MCF 10A (cell line): ENCODE data around the gene B4GALT1. TPM values are rescaled to one million over a fixed set of nuclear protein-coding genes. Genes with fewer than 3 reads are reported as not detected.
A peak's percentile ranks its signal among the peaks of the same experiment; 100 is the strongest.

Source experiments
- BruUV-seq: library from RNA; stranded (reverse); fragments of 400-500 nt; replicated peaks from 2 replicates; lab custom pipeline; 2021; lab: Mats Ljungman, UMichigan
- CTCF ChIA-PET: fragments of 300-600 bp; sonication (Branson Sonifier 250); formaldehyde crosslinking; extraction: SDS; loops from one replicate; lab custom pipeline; 2021; ENCODE audit warnings: antibody characterized with exemption, inconsistent platforms; lab: Yijun Ruan, JAX
- POLR2A ChIA-PET: fragments of 300-600, 350-650 bp; sonication (Branson Sonifier 250); formaldehyde crosslinking; extraction: SDS; loops from one replicate; lab custom pipeline; 2020; ENCODE audit warnings: antibody characterized with exemption, inconsistent platforms; lab: Yijun Ruan, JAX
- DNase-seq: peaks from one replicate; pipeline ENCODE4 v3.0.0-alpha.2; 2018; ENCODE audit not compliant: unreplicated experiment
- H3K27ac Mint-ChIP-seq: one replicate; pipeline ENCODE4 v1.8.0; 2022; ENCODE audit warnings: mild to moderate bottlenecking, low read depth, mixed read lengths; ENCODE audit not compliant: unreplicated experiment
- H3K27me3 Mint-ChIP-seq: one replicate; pipeline ENCODE4 v1.8.0; 2022; ENCODE audit warnings: mixed read lengths; ENCODE audit not compliant: insufficient read depth, unreplicated experiment
- H3K36me3 Mint-ChIP-seq: one replicate; pipeline ENCODE4 v1.8.0; 2022; ENCODE audit warnings: mild to moderate bottlenecking, moderate library complexity, mixed read lengths; ENCODE audit not compliant: insufficient read depth, unreplicated experiment
- H3K4me1 Mint-ChIP-seq: one replicate; pipeline ENCODE4 v1.8.0; 2022; ENCODE audit warnings: mixed read lengths; ENCODE audit not compliant: insufficient read depth, unreplicated experiment
- H3K4me3 Mint-ChIP-seq: one replicate; pipeline ENCODE4 v1.8.0; 2022; ENCODE audit warnings: mild to moderate bottlenecking, moderate library complexity, mixed read lengths; ENCODE audit not compliant: unreplicated experiment
- H3K9me3 Mint-ChIP-seq: one replicate; pipeline ENCODE4 v1.8.0; 2022; ENCODE audit warnings: mixed read lengths; ENCODE audit not compliant: unreplicated experiment
- intact Hi-C: fragments of 100-400 bp; cut with micrococcal nuclease; formaldehyde crosslinking; loops from 2 replicates; pipeline ENCODE4 v1.14.1; 2022
- total RNA-seq: library from RNA; stranded (reverse); gene quantifications from 2 replicates; pipeline ENCODE4 v1.2.3, GENCODE V29; 2022
- TF ChIP-seq, protein P1 (sequence below): fragments of 200-600 bp; IDR thresholded peaks from one replicate; pipeline ENCODE4 v1.8.0; 2022; ENCODE audit warnings: antibody characterized with exemption, mild to moderate bottlenecking; ENCODE audit not compliant: unreplicated experiment

Gene B4GALT1
- total RNA-seq, 1 experiment from 2014 or later = 184 TPM

DNA sequence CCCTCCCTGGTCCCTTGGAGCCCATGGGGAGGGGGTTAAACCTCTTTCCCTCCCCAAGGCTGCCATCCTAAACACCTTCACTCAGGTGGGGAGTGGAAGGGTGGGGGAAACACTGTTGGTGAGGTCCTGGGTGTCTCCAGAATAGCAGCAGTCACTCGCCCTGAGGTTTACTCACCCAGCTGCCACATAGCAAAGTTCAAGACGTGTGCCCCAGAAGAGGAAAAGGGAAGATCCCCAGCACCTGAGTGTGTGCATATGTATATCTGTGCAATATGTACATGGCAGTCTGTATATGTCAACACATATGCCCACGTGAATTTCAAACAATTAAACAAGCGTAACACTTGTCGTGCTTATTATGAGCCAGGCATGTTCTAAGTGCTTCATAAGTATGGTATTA, 59.4 kb downstream of the B4GALT1 start:
- ChIA-PET CTCF (no interaction called here), POLR2A (interaction anchor here (1.7 kb wide), 1 partner anchor 118 kb away, joined by 4 read pairs; no protein-coding TSS in a partner anchor)
- Mint-ChIP-seq H3K4me1 (peaks cover 38% of the 10 kb centered on the region), H3K27me3 (no peaks in the 10 kb centered on the region), H3K9me3 (no peaks in the 10 kb centered on the region), H3K36me3 (peaks cover 84% of the 10 kb centered on the region), H3K4me3 (no peak overlapping the region), H3K27ac (peak overlapping the region; percentile 82)
- intact Hi-C loops = no loop called here
- DNase-seq = no peak
- TF ChIP-seq, protein P1, sequence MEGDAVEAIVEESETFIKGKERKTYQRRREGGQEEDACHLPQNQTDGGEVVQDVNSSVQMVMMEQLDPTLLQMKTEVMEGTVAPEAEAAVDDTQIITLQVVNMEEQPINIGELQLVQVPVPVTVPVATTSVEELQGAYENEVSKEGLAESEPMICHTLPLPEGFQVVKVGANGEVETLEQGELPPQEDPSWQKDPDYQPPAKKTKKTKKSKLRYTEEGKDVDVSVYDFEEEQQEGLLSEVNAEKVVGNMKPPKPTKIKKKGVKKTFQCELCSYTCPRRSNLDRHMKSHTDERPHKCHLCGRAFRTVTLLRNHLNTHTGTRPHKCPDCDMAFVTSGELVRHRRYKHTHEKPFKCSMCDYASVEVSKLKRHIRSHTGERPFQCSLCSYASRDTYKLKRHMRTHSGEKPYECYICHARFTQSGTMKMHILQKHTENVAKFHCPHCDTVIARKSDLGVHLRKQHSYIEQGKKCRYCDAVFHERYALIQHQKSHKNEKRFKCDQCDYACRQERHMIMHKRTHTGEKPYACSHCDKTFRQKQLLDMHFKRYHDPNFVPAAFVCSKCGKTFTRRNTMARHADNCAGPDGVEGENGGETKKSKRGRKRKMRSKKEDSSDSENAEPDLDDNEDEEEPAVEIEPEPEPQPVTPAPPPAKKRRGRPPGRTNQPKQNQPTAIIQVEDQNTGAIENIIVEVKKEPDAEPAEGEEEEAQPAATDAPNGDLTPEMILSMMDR = no peak
- no TSS peak for BruUV-seq

DNA sequence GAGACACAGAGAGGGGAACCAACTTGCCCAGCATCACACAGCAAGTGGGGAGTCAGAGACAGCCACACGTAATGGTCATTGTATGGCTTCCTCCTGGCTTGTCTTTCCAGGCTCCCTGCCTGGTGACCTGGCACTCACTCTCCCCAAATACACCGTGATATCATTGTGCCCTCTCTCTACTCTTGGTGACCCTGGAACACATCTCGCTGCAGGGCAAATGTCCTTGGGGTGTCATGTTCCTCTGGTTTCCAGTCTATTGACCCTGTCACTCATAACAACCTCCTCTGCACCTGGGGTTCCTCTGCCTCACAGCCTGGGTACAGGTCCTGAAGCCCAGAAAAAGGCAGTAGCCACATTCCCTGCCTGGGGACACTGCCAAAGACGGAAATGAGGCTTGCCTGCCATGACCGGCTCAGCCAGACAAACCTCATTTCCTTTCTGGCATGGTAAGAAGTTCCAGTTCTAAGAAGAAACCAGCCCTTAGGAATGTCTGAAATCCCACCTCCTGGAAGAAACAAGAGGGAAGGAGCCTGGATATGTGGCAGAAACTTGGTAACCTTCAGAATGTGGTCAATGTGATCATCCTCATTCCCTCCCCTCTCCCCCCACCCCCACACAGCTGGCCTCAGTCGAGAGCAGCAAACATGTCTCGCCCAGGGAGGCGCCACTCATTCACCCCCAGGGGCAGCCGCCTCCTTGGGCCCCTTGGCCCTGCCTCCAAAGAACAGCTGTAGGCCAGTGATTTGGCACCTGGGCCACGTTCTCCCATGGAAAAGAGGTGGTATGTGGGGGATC, 60.1 kb downstream of the B4GALT1 start:
- Mint-ChIP-seq H3K36me3 (peaks cover 77% of the 10 kb centered on the region), H3K9me3 (no peaks in the 10 kb centered on the region), H3K27me3 (no peaks in the 10 kb centered on the region), H3K4me3 (no peak overlapping the region), H3K27ac (peak overlapping the region; percentile 82), H3K4me1 (peaks cover 44% of the 10 kb centered on the region)
- BruUV-seq = no TSS peak
- POLR2A ChIA-PET = interaction anchor here (0.6 to 1.7 kb wide), 2 partner anchors 119 to 183 kb away, joined by 3 to 4 read pairs; partner anchors contain the start of gene NFX1
- CTCF ChIA-PET = interaction anchor here (0.7 kb wide), 1 partner anchor 685 kb away, joined by 3 read pairs; no protein-coding TSS in a partner anchor
- intact Hi-C loops = no loop called here
- peak; percentile 51 for DNase-seq
- TF ChIP-seq, protein P1 = no peak

DNA sequence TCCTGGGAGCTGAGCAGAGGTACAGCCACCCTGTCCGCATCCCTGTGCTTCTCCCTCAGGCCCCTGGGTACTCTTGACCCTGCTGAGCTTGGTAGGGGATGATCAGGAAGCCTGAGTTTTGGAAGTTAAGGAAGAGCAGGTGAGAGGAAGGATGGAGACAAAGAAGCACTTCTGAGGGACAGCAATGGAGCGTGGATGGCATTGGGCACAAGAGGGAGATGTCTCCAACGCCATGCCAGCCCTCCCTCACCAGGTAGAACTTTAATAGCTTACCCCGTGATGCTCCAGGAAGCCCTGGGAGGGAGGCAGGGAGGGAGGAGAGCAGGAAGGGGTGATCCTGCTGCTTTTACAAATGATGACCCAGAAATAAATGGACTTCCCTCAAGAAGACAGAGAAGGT, 60.8 kb downstream of the B4GALT1 start:
- no peak for DNase-seq
- Mint-ChIP-seq H3K27ac (peak overlapping the region; percentile 82), H3K4me1 (peaks cover 46% of the 10 kb centered on the region), H3K36me3 (peaks cover 70% of the 10 kb centered on the region), H3K4me3 (no peak overlapping the region), H3K9me3 (no peaks in the 10 kb centered on the region), H3K27me3 (no peaks in the 10 kb centered on the region)
- BruUV-seq = no TSS peak
- TF ChIP-seq, protein P1 = no peak
- intact Hi-C loops = no loop called here
- ChIA-PET CTCF (interaction anchor here (0.7 kb wide), 1 partner anchor 686 kb away, joined by 3 read pairs; no protein-coding TSS in a partner anchor), POLR2A (interaction anchor here (0.6 to 1.7 kb wide), 2 partner anchors 120 to 184 kb away, joined by 3 to 4 read pairs; partner anchors contain the start of gene NFX1)

DNA sequence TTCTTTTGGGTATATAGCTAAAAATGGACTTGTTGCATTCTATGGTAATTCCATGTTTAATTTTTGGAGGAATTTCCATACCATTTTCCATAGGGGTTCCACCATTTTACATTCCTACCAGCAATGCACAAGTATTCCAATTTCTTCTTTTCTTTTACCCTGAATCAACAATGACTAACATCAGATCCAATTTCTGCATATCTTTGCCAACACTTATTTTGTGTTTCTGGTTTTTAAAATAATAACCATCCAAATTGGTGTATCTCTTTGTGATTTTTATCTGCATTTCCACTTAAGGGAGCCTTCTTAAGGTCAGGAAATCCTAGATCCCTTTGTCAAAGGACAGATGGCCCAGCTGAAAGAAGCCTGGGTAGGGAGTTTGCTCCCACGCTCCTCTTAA, 61.2 kb downstream of the B4GALT1 start:
- Mint-ChIP-seq H3K27me3 (no peaks in the 10 kb centered on the region), H3K9me3 (no peaks in the 10 kb centered on the region), H3K4me3 (no peak overlapping the region), H3K4me1 (peaks cover 49% of the 10 kb centered on the region), H3K36me3 (peaks cover 69% of the 10 kb centered on the region), H3K27ac (peak overlapping the region; percentile 82)
- TF ChIP-seq, protein P1 = no peak
- no TSS peak for BruUV-seq
- no peak for DNase-seq
- CTCF ChIA-PET = interaction anchor here (0.7 kb wide), 2 partner anchors 113 to 686 kb away, joined by 3 read pairs; no protein-coding TSS in a partner anchor
- POLR2A ChIA-PET = interaction anchor here (1.0 kb wide), 1 partner anchor 60 kb away, joined by 4 read pairs; no protein-coding TSS in a partner anchor
- intact Hi-C loops = no loop called here
